OCI-LY7 (cell line): ENCODE measurements around the gene ZFAND2A. TPM values are rescaled to one million over a fixed set of nuclear protein-coding genes. Genes with fewer than 3 reads are reported as not detected.

Experiments used
- BruUV-seq: library from RNA; stranded (reverse); fragments of 400-500 nt; replicated peaks from 2 replicates; lab custom pipeline; 2021; lab: Mats Ljungman, UMichigan
- CTCF ChIA-PET: fragments of 300-600 bp; sonication (Branson Sonifier 250); formaldehyde crosslinking; loops from one replicate; lab custom pipeline; 2022; ENCODE audit warnings: antibody characterized with exemption; ENCODE audit not compliant: unreplicated experiment; lab: Charles Lee
- POLR2A ChIA-PET: fragments of 300-600 bp; sonication (Branson Sonifier 250); formaldehyde crosslinking; loops from one replicate; lab custom pipeline; 2022; ENCODE audit warnings: antibody characterized with exemption; lab: Charles Lee
- DNase-seq: peaks from one replicate; pipeline ENCODE4 v3.0.0-alpha.2; 2015; ENCODE audit warnings: low spot score
- H2AFZ ChIP-seq: fragments of 200-600 bp; sonication (generic), shearing (Covaris generic); 2 replicates; pipeline ENCODE4 v1.6.1; 2014; ENCODE audit warnings: mild to moderate bottlenecking, antibody characterized with exemption, low read length, moderate library complexity
- H3K27ac ChIP-seq: fragments of 200-600 bp; sonication (generic); 2 replicates; pipeline ENCODE4 v1.5.1; 2014; ENCODE audit warnings: mixed run types, low read depth, mild to moderate bottlenecking, moderate library complexity, low read length, inconsistent platforms; ENCODE audit not compliant: poor library complexity, severe bottlenecking
- H3K36me3 ChIP-seq: fragments of 200-600 bp; sonication (generic); 2 replicates; pipeline ENCODE4 v1.6.1; 2014; ENCODE audit warnings: mild to moderate bottlenecking, antibody characterized with exemption, low read length, moderate library complexity, mixed read lengths; ENCODE audit not compliant: insufficient read depth
- H3K4me1 ChIP-seq: fragments of 200-600 bp; sonication (generic); 2 replicates; pipeline ENCODE4 v1.5.1; 2014; ENCODE audit warnings: mild to moderate bottlenecking, low read length; ENCODE audit not compliant: insufficient read depth, poor library complexity, severe bottlenecking
- H3K4me2 ChIP-seq: fragments of 200-600 bp; sonication (generic); 2 replicates; pipeline ENCODE4 v1.6.1; 2014; ENCODE audit warnings: mild to moderate bottlenecking, low read length
- H3K4me3 ChIP-seq: fragments of 200-600 bp; sonication (generic); 2 replicates; pipeline ENCODE4 v1.5.1; 2014; ENCODE audit warnings: mild to moderate bottlenecking, low read depth, low read length; ENCODE audit not compliant: poor library complexity, severe bottlenecking
- H3K79me2 ChIP-seq: fragments of 200-600 bp; sonication (generic); 2 replicates; pipeline ENCODE4 v1.6.1; 2016; ENCODE audit warnings: low read depth, mild to moderate bottlenecking, low read length, moderate library complexity, mixed read lengths; ENCODE audit not compliant: insufficient read depth
- H3K9me2 ChIP-seq: fragments of 200-600 bp; sonication (generic); 2 replicates; pipeline ENCODE4 v1.6.1; 2016; ENCODE audit warnings: mild to moderate bottlenecking, low read length, mixed read lengths; ENCODE audit not compliant: insufficient read depth
- H3K9me3 ChIP-seq: fragments of 200-600 bp; sonication (generic); 2 replicates; pipeline ENCODE4 v1.6.1; 2014; ENCODE audit warnings: mild to moderate bottlenecking, mixed run types, low read length, mixed read lengths
- H4K20me1 ChIP-seq: fragments of 200-600 bp; sonication (generic); 2 replicates; pipeline ENCODE4 v1.6.1; 2014; ENCODE audit warnings: mild to moderate bottlenecking, antibody characterized with exemption, low read length, moderate library complexity, mixed read lengths; ENCODE audit not compliant: insufficient read depth
- CTCF ChIP-seq: fragments of 200-600 bp; sonication (generic); conservative IDR thresholded peaks from 2 replicates; pipeline ENCODE4 v1.5.1; 2014; ENCODE audit warnings: mild to moderate bottlenecking, antibody characterized with exemption, low read length, moderate library complexity, mixed read lengths
- EZH2phosphoT487 ChIP-seq: fragments of 200-600 bp; sonication (generic); IDR thresholded peaks from 2 replicates; pipeline ENCODE4 v1.6.1; 2018; ENCODE audit warnings: low read depth, borderline replicate concordance, mild to moderate bottlenecking, mixed run types, antibody characterized with exemption, low read length, moderate library complexity, mixed read lengths
- intact Hi-C: fragments of 100-400 bp; cut with micrococcal nuclease; formaldehyde crosslinking; loops from one replicate; pipeline ENCODE4 v1.10.0; 2022; ENCODE audit not compliant: unreplicated experiment
- total RNA-seq, 2 experiments: library from RNA; depleted of rRNA in 1 of 2; stranded (reverse); fragments of >200 nt in 1 of 2; shearing (Covaris generic) in 1 of 2; gene quantifications; 2 replicates each; pipeline ENCODE4 v1.2.3, GENCODE V29; 2014 to 2022

ZFAND2A gene
- total RNA-seq, 2 experiments from 2014 or later, result 20.4 to 22.9 TPM

GRCh38 chr7:1193593-1194424 lies 33.8 kb upstream of the ZFAND2A start:
- no peaks in the 10 kb centered on the region for H3K9me3 ChIP-seq
- H3K9me2 ChIP-seq, result no peaks in the 10 kb centered on the region
- no peaks in the 10 kb centered on the region for H3K79me2 ChIP-seq
- TF ChIP-seq EZH2phosphoT487, result no peak
- TF ChIP-seq CTCF, result peak; percentile 68
- no peak overlapping the region for H2AFZ ChIP-seq
- CTCF ChIA-PET, result no interaction called here
- no peaks in the 10 kb centered on the region for H4K20me1 ChIP-seq
- POLR2A ChIA-PET, result no interaction called here
- peak; percentile 27 for DNase-seq
- H3K36me3 ChIP-seq, result no peaks in the 10 kb centered on the region
- no peak overlapping the region for H3K27ac ChIP-seq
- intact Hi-C loops, result loop anchor here (5.0 kb wide), 1 partner anchor 218 kb away; no protein-coding TSS in a partner anchor
- H3K4me1 ChIP-seq, result no peaks in the 10 kb centered on the region
- no peak overlapping the region for H3K4me2 ChIP-seq
- H3K4me3 ChIP-seq, result no peak overlapping the region
- BruUV-seq, result no TSS peak

- H3K4me3 ChIP-seq, result no peak overlapping the region
- no TSS peak for BruUV-seq
- intact Hi-C loops, result loop anchor here (5.0 kb wide), 1 partner anchor 220 kb away; no protein-coding TSS in a partner anchor
- no peaks in the 10 kb centered on the region for H3K9me3 ChIP-seq
- no peak overlapping the region for H2AFZ ChIP-seq
- TF ChIP-seq CTCF (no peak), EZH2phosphoT487 (no peak)
- no peak for DNase-seq
- POLR2A ChIA-PET, result no interaction called here
- H3K4me1 ChIP-seq, result no peaks in the 10 kb centered on the region
- H3K4me2 ChIP-seq, result no peak overlapping the region
- no peaks in the 10 kb centered on the region for H3K79me2 ChIP-seq
- H4K20me1 ChIP-seq, result no peaks in the 10 kb centered on the region
- H3K9me2 ChIP-seq, result no peaks in the 10 kb centered on the region
- CTCF ChIA-PET, result interaction anchor here (0.5 to 0.6 kb wide), 2 partner anchors 220 to 458 kb away, joined by 3 read pairs; no protein-coding TSS in a partner anchor
- no peak overlapping the region for H3K27ac ChIP-seq
- no peaks in the 10 kb centered on the region for H3K36me3 ChIP-seq
These were observed 32.2 kb upstream of the ZFAND2A start for GRCh38 chr7:1192171-1192676.
